Cardiac fibroblast (primary cell): ENCODE measurements around the gene IP6K3.

Experiments
- DNase-seq, 2 donors: peaks; one replicate each; pipeline versions ENCODE4 v3.0.0 to v3.0.0-alpha.2; 2010; ENCODE audit warnings: low read depth in 2 of 2
- H3K4me3 ChIP-seq, 2 donors: replicated peaks in 1 of 2; 1 replicate in 1 of 2; 2 replicates in 1 of 2; pipeline ENCODE4 v1.5.1; 2011; ENCODE audit warnings: low read depth in 2 of 2, low read length in 2 of 2, mild to moderate bottlenecking in 2 of 2, moderate library complexity in 1 of 2
- TF ChIP-seq, protein P1 (sequence below): IDR thresholded peaks from one replicate; pipeline ENCODE4 v1.5.1; 2011; ENCODE audit warnings: low read depth, mild to moderate bottlenecking, low read length, inconsistent platforms

The IP6K3 gene

DNA sequence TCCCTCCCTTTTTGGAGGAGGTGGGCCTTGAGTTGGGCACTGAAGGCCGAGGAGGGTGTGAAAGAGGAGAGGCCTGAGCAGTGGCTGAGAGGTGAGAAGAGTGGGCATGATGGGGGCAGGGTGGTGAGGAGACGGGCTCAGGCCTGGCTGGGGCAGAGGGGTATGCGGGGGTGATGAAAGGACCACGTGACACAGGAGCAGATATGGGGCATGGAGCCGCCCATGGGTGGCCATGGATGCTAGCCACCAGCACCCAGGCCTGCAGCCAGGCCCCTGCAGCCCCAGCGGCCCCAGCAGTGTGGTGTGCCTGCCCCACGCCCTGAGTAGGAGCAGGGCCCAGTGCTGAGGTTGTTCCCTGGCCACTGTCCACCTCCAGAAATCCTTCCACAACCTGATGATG is 61.7 kb downstream of the IP6K3 start:
- no peak overlapping the region for H3K4me3 ChIP-seq
- TF ChIP-seq, protein P1, sequence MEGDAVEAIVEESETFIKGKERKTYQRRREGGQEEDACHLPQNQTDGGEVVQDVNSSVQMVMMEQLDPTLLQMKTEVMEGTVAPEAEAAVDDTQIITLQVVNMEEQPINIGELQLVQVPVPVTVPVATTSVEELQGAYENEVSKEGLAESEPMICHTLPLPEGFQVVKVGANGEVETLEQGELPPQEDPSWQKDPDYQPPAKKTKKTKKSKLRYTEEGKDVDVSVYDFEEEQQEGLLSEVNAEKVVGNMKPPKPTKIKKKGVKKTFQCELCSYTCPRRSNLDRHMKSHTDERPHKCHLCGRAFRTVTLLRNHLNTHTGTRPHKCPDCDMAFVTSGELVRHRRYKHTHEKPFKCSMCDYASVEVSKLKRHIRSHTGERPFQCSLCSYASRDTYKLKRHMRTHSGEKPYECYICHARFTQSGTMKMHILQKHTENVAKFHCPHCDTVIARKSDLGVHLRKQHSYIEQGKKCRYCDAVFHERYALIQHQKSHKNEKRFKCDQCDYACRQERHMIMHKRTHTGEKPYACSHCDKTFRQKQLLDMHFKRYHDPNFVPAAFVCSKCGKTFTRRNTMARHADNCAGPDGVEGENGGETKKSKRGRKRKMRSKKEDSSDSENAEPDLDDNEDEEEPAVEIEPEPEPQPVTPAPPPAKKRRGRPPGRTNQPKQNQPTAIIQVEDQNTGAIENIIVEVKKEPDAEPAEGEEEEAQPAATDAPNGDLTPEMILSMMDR: no peak
- no peak for DNase-seq

DNA sequence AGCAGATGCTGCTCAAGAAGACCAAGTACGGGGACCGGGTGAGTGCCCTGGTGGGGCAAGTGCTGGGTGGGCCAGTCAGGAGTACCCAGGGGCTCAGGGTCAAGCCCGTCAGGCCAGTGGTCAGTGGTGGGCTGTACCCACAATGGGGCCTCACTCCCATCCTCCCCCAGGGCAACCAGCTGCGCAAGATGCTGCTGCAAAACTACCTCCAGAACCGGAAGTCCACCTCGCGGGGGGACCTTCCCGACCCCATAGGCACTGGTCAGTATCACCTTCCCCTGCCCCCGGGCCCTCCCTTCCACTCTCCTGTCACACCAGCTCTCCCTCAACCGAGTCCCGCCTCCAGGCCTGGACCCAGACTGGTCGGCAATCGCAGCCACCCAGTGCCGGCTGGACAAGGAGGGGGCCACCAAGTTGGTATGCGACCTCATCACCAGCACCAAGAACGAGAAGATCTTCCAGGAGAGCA is 62.2 kb downstream of the IP6K3 start:
- DNase-seq: no peak
- TF ChIP-seq, protein P1: no peak
- no peak overlapping the region for H3K4me3 ChIP-seq

DNA sequence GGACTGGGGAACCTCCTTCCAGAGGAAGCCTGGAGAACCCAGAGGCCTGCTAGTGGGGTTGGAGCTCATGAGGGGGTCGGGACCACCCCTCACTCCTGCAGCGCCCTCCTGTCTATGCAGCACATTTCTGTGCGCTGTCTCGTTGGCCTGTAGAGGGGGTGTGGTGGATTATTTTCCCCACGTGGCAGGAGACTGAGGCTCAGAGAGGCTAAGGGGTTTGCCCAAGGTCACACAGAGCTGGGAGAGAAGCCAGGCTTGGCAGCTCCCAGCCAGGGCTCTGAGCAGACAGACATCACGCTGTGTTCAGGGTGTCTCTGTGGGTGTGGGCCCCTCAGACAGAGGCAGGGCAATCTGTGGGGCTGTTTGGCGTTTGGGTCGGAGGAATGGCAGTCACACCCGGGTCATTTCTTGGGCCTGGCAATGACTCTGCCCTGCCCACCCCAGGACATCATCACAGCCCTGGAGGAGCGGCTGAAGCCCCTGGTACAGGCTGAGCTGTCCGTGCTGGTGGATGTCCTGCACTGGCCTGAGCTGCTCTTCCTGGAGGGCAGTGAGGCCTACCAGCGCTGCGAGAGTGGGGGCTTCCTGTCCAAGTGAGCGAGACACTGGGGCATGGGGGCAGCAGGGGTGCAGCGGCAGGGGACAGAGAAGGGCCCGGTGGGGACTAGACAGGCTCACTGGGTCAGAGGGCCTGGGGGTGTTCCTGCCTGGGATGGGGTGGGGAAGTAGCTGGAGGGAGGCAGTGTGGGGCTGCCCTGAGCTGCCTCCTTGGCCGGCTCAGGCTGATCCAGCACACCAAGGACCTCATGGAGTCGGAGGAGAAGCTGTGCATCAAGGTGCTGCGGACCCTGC is 62.9 kb downstream of the IP6K3 start:
- TF ChIP-seq, protein P1: no peak
- no peak for DNase-seq
- no peak overlapping the region for H3K4me3 ChIP-seq

DNA sequence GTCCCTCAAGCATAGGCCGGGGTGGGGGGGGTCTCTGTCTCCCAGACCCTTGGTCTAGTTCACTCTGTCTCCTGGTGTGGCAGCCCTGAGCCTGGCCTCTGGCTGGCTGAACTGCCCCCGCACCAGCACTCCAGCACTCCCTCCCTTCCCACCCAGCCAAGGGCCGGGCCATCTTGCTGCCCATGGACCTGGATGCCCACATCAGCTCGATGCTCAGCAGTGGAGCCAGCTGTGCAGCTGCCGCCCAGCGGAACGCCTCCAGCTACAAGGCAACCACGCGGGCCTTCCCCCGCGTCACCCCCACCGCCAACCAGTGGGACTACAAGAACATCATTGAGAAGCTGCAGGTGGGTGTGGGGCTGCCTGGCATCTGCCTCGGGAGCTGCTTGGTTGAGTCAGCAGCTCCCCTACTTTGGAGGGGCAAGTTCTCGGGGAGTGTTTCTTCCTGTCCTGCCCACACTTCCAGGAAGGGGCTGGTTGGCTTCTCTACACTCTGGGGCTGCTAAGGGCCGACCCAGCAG is 63.6 kb downstream of the IP6K3 start:
- H3K4me3 ChIP-seq: no peak overlapping the region
- TF ChIP-seq, protein P1: no peak
- DNase-seq: peak in 1 of 2 donors; percentile 10

DNA sequence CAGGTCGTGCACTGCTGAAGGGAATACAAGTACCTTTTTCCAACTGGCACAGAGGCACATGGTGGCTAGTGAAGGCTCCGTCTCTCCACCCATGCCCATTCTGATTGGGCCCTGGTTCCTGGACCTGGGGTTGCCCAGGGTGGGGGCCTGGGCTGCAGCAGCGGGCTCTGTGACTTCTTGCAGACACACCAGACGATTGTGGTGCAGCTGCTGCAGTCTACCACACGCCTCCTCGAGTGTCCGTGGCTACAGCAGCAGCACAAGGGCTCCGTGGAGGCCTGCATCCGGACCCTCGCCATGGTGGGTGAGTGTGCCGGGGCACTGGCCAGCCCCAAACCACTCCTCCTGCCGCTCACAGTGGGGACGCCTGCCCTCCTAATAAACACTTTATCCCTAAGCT is 64.4 kb downstream of the IP6K3 start:
- TF ChIP-seq, protein P1: no peak
- H3K4me3 ChIP-seq: no peak overlapping the region
- no peak for DNase-seq

DNA sequence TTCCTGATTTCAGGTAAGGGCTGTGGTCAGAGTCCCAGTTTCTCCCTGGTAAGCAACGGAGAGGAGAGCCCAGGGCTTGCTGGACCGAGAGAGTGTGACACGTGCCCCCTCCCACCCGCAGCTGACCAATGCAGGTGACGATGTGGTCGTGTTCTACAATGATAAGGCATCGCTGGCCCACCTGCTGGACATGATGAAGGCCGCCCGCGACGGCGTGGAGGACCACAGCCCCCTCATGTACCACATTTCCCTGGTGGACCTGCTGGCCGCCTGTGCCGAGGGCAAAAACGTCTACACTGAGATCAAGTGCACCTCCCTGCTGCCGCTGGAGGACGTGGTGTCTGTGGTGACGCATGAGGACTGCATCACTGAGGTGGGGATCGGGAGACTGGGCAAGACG is 66.9 kb downstream of the IP6K3 start:
- H3K4me3 ChIP-seq: no peak overlapping the region
- TF ChIP-seq, protein P1: no peak
- no peak for DNase-seq
